ENCODE results near the gene ASB18.

The ASB18 gene

GRCh38 chr2:236161531-236161930 is 102.7 kb downstream of the ASB18 start:
- no peak for DNase-seq

- DNase-seq: no peak
Measured at GRCh38 chr2:236161082-236161462, 103.1 kb downstream of the ASB18 start.

GRCh38 chr2:236160366-236161081 is 103.7 kb downstream of the ASB18 start:
- DNase-seq: no peak

- no peak for DNase-seq
Measured at GRCh38 chr2:236159778-236160170, 104.4 kb downstream of the ASB18 start.

GRCh38 chr2:236158969-236159777 is 105.0 kb downstream of the ASB18 start:
- DNase-seq: no peak

GRCh38 chr2:236157815-236158498 is 106.2 kb downstream of the ASB18 start:
- no peak for DNase-seq

GRCh38 chr2:236157366-236157765 is 106.8 kb downstream of the ASB18 start:
- DNase-seq: no peak

- DNase-seq: no peak
Measured at GRCh38 chr2:236156860-236157194, 107.4 kb downstream of the ASB18 start.

GRCh38 chr2:236156095-236156859 is 107.9 kb downstream of the ASB18 start:
- no peak for DNase-seq

- no peak for DNase-seq
Measured at GRCh38 chr2:236155406-236155805, 108.8 kb downstream of the ASB18 start.

GRCh38 chr2:236146436-236146835 is 117.8 kb downstream of the ASB18 start:
- no peak for DNase-seq

- no peak for DNase-seq
Measured at GRCh38 chr2:236143811-236144210, 120.4 kb downstream of the ASB18 start.
